Kasumi-1 (cell line): ENCODE measurements around the gene SH3D21.
A peak's percentile ranks its signal among the peaks of the same experiment; 100 is the strongest.

Experiments
- DNase-seq, 2 experiments: peaks; one replicate each; lab custom pipeline; 2025; lab: John Stamatoyannopoulos, UW

Gene SH3D21

GRCh38 chr1:36306210-36306901 lies at the start of gene SH3D21:
TSS of gene SH3D21 (plus strand) at chr1:36306368. CDS start at chr1:36306421, 53 bp downstream.
- DNase-seq = peak; percentile 50 to 53

- DNase-seq = no peak
Measured at GRCh38 chr1:36256558-36257374, 49.4 kb upstream of the SH3D21 start.

- DNase-seq = no peak
Measured at GRCh38 chr1:36257375-36257767, 48.8 kb upstream of the SH3D21 start.

DNA sequence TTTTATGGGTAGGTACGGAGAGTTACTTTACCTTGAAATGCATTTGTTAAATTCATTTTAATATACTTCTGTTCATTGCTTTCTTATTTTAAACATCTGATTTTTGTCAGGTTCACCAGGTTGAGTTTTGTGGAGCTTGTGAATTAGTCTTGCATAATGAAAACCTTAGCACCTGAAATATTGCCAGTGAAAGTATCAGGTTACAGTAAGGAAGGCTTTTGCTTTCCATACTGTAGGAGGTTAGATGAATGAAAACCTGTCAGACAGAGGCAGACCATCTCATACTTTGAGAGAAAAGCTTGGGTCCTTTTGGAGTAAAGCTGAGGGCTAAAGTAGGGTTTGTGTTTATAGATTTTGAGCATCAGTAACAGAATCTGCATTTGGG lies 47.2 kb upstream of the SH3D21 start:
- DNase-seq = no peak

DNA sequence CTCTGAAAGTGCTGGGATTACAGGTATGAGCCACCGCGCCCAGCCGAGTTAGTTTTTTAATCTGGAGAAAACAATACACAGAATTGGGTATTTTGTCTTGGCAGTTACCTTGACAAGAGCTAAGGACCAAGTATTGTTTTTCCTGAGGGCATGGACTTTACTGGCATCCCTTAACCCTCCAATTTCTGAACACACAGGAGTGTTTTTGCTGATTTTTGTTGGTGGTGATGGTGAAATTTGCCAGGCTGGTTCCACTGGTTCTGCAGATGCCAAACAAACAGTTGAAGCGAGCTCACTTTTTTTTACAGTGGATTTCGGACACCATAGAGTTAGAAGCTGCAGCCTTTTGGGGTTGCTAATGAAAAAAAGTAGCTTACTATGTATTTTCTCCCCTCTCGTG lies 37.2 kb upstream of the SH3D21 start:
- no peak for DNase-seq

DNA sequence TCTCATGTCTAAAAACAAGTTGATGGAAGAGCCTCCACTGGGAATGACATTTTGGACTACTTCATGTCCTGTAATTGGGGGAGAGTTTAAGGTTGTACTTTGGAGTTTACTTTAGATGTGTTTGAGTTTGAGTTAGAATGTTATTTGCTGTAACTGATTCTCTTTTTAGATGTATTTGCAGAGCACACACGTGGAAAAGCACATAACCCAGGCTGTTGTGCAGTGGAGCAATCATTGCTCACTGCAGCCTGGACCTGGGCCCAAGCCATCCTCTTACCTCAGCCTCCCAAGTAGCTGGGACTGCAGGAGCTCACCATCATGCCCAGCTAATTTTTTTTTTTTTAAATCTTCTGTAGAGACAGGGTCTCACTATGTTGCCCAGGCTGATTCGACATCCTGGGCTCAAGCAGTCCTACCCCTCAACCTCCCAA lies 36.7 kb upstream of the SH3D21 start:
- no peak for DNase-seq

- DNase-seq = no peak
Measured at GRCh38 chr1:36273024-36273423, 33.1 kb upstream of the SH3D21 start.

- no peak for DNase-seq
Measured at GRCh38 chr1:36274201-36274600, 32.0 kb upstream of the SH3D21 start.

DNA sequence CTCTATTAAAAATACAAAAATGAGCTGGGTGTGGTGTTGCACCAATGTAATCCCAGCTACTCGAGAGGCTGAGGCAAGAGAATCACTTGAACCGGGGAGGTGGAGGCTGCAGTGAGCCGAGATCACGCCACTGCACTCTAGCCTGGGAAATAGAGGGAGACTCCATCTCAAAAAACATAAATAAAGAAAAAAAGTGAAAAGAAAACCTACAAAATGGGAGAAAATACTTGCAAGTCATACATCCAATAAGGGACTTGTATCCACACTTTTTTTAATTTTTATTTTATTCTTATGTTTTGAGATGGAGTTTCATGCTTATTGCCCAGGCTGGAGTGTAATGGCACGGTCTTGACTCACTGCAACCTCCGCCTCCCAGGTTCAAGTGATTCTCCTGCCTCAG lies 29.5 kb upstream of the SH3D21 start:
- no peak for DNase-seq

DNA sequence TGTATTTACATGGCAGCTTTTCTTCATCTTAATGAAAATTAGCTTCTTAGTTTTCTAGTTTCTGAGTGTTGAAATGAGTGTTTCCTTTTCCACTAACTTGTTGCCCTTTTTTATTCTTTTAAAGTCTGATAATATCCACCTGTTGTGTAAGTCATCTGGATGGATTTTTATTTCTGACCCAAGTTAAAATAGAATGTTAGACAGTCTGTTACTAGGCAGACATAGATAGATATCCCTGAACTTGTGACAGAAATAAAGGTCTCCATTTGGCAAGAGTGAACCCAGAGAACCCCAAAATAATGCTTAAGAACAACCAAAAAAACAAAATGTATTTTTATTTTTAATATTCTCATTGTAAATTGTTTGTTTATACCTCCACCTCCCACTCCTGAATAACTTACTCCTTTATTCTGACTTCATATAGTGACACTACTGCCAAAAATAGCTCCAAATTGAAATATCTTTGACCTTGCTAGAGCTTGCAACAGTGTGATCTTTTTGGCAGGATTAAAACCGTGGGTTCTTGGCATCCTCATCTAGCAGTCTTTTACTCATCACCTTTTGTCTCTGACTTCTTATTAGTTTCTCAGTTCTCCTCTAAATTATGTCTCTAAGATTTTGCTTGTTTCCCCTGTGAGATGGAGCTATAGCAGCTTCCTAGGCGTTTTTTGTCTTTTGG lies 26.9 kb upstream of the SH3D21 start:
- DNase-seq = no peak

DNA sequence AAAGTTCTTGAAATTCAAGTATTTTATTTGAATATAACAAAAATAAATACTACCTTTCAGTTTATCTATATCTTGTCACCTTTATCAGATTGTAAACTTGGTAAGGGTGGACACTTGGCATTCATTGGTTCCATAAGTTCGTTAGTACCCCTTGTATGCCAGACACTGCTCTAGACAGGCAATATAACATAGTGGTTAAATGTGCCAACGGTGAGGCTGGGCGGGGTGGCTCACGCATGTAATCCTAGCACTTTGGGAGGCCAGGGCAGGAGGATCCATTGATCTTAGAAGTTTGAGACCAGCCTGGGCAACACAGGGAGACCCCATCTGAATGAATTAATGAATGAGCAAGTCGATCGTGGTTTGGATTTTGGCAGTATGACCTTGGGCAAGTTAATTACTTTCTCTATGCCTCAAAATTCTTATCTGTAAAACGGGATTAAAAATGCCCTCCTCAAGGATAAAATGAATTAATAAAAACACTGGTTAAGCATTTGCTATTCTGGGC lies 26.3 kb upstream of the SH3D21 start:
- DNase-seq = no peak

DNA sequence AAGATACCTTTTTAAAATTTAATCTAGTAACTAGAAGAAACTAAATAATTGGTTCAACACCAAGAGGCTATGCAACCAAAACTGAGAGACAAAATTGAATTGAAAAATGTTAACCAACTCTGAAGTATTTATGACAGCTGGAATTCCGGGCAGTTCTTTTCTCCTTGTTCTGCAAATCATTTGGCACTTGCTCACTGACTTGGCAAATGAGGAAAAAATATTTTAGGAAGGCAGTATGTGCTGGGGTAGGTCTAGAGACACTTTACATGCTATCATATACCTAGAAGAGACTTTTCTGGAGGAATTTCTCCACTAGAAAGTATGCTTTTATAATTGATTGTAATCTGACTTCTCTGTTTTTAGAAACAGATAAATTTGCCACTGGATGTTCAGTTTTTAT lies 22.1 kb upstream of the SH3D21 start:
- DNase-seq = no peak

- DNase-seq = no peak
Measured at GRCh38 chr1:36284517-36284916, 21.7 kb upstream of the SH3D21 start.

GRCh38 chr1:36285443-36286101 lies 20.6 kb upstream of the SH3D21 start:
- peak; percentile 85 to 92 for DNase-seq

GRCh38 chr1:36286802-36287201 lies 19.4 kb upstream of the SH3D21 start:
- DNase-seq = no peak

DNA sequence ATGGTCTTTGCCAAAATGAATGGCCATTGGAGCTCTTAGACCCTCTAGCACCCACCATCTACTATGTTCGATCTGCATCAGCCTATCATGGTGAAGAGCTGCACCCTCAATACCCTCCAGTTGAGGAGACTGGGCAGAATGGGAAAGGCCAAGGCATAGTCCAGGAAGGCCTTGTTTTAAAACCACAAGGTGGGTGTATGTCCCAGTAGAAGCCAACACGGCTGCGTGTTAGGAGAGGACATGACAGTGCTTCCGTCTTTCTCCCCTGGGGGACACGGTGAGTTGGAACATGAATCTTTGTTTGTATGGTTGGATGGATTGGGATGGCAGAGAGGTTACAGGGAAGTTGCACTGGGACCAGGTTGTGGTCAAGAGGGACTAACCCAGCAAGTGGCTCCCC lies 18.6 kb upstream of the SH3D21 start:
- DNase-seq = no peak

DNA sequence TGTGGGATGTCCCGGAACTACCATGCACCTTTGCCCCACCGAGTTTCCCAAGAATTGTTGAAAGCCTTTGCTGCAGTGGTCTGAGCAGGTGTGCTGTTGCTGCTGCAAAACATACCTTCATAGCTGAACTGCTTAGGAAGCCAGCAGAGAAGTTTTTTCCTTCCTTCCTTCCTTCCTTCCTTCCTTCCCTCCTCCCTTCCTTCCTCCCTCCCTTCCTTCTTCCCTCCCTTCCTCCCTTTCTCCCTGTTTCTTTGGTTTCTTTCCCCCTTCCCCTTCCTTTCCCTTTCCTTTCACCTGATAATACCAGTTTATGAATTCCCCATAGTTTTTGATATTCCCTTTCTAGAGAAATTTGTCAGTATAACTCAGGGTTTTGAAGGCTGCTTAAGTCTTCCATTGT lies 10.8 kb upstream of the SH3D21 start:
- no peak for DNase-seq

DNA sequence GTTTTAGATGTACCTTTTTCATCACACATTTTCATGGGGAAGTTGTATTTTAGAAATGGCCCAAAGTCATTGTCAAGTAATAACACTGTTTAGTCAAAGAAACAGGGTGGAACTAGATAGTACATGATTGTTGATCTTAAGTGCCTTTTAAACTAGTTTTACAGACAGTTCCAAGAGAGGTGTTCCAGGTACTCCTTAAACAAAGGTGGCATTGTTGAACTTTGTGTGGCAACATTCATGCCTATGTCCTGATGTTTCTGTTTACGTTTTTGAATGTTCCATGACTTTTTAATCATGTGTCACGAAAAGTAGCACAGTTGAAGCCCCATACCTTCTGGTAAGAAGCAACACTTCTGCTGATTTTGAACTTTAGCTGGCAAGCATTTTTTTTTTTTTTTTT lies 9.1 kb upstream of the SH3D21 start:
- no peak for DNase-seq

GRCh38 chr1:36298640-36299039 lies 7.5 kb upstream of the SH3D21 start:
- no peak for DNase-seq

GRCh38 chr1:36300526-36300925 lies 5.6 kb upstream of the SH3D21 start:
- DNase-seq = no peak

GRCh38 chr1:36301220-36301619 lies 4.9 kb upstream of the SH3D21 start:
- DNase-seq = no peak

GRCh38 chr1:36303244-36303643 lies 2.9 kb upstream of the SH3D21 start:
- DNase-seq = no peak
